Measurements from ENCODE around the gene BCKDHB.

BCKDHB gene

DNA sequence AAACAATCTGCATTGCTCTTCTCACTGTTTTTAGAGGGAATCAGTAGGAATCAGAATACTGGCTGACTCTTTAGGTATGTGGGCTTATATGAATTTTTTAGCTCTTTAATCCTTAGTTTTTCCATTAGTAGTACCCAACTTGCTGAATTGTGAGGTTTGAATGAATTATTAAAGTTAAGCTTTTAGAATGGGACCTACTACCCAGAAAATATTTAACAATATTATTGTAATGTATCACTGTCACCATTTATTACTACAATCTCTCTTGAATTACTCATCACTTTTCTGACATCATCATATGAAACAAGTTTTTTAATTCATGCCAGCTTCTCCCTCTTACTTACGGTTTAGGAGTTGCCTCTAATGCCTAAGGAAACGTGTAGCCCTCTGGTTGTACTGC is 212.7 kb downstream of the BCKDHB start:
- Histone ChIP-seq H3K4me2 (ENCODE audit: low read length) (no peak overlapping the region), H3K27me3 (ENCODE audit: control insufficient read depth, low read length) (no peaks in the 10 kb centered on the region)
- TF ChIP-seq CTCF (IDR thresholded peaks at IDR 0.05; ENCODE audit: low read depth, low read length, poor library complexity, severe bottlenecking), result no peak

GRCh38 chr6:80321011-80321410 is 214.5 kb downstream of the BCKDHB start:
- no peaks in the 10 kb centered on the region for H3F3A ChIP-seq (ENCODE audit: control insufficient read depth, insufficient read depth)
- H3K27me3 ChIP-seq (ENCODE audit: control insufficient read depth, low read length), result no peaks in the 10 kb centered on the region
- H3K4me3 ChIP-seq (ENCODE audit: low read length), result no peak overlapping the region
- no peaks in the 10 kb centered on the region for H3K79me2 ChIP-seq (ENCODE audit: control insufficient read depth, low read length)
- no peak overlapping the region for H3K27ac ChIP-seq (ENCODE audit: low read depth, low read length)
- no peak for TF ChIP-seq EZH2phosphoT487 (IDR thresholded peaks at IDR 0.05; ENCODE audit: borderline replicate concordance, low read length)
- TF ChIP-seq CTCF (IDR thresholded peaks at IDR 0.05; ENCODE audit: low read depth, low read length, poor library complexity, severe bottlenecking), result no peak
- H3K4me2 ChIP-seq (ENCODE audit: low read length), result no peak overlapping the region
- H3K36me3 ChIP-seq (ENCODE audit: control insufficient read depth, low read length), result no peaks in the 10 kb centered on the region
- H3K4me1 ChIP-seq (ENCODE audit: control insufficient read depth, low read length), result no peaks in the 10 kb centered on the region
- no peaks in the 10 kb centered on the region for H4K20me1 ChIP-seq (ENCODE audit: control insufficient read depth, insufficient read depth, low read depth, low read length)
- H3K9me2 ChIP-seq (replicated peaks; ENCODE audit: control insufficient read depth, low read length), result no peaks in the 10 kb centered on the region
- no peaks in the 10 kb centered on the region for H3K9me3 ChIP-seq (ENCODE audit: control insufficient read depth, insufficient read depth, low read length)

More for the DNA sequence above, 212.7 kb downstream of the BCKDHB start:
- H3K36me3 ChIP-seq (ENCODE audit: control insufficient read depth, low read length), result no peaks in the 10 kb centered on the region
- no peaks in the 10 kb centered on the region for H4K20me1 ChIP-seq (ENCODE audit: control insufficient read depth, insufficient read depth, low read depth, low read length)
- H3K4me3 ChIP-seq (ENCODE audit: low read length), result no peak overlapping the region
- no peaks in the 10 kb centered on the region for H3K9me2 ChIP-seq (replicated peaks; ENCODE audit: control insufficient read depth, low read length)
- no peaks in the 10 kb centered on the region for H3K4me1 ChIP-seq (ENCODE audit: control insufficient read depth, low read length)
- H3K27ac ChIP-seq (ENCODE audit: low read depth, low read length), result no peak overlapping the region
- no peaks in the 10 kb centered on the region for H3K79me2 ChIP-seq (ENCODE audit: control insufficient read depth, low read length)
- H3F3A ChIP-seq (ENCODE audit: control insufficient read depth, insufficient read depth), result no peaks in the 10 kb centered on the region
- H3K9me3 ChIP-seq (ENCODE audit: control insufficient read depth, insufficient read depth, low read length), result no peaks in the 10 kb centered on the region

DNA sequence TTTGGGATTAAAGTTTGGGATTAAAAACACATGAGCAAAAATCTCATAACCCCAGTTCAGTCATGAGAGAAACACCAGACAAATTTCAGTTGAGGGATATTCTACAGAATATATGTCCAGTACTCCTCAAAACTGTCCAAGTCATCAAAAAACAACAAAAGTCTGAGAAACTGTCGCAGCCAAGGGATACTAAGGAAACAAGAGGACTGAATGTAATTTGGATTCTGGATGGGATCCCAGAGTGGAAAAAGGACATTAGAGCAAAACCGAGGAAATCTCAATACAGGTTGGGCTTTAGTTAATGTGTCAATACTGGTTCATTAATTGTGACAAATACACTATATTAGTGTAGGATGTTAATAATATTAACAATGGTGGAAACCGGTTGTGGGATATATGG is 219.3 kb downstream of the BCKDHB start:
- H3K79me2 ChIP-seq (ENCODE audit: control insufficient read depth, low read length), result no peaks in the 10 kb centered on the region
- H3K4me3 ChIP-seq (ENCODE audit: low read length), result no peak overlapping the region
- H3K27me3 ChIP-seq (ENCODE audit: control insufficient read depth, low read length), result no peaks in the 10 kb centered on the region
- no peak overlapping the region for H3K4me2 ChIP-seq (ENCODE audit: low read length)
- H3K36me3 ChIP-seq (ENCODE audit: control insufficient read depth, low read length), result no peaks in the 10 kb centered on the region
- no peaks in the 10 kb centered on the region for H3K9me3 ChIP-seq (ENCODE audit: control insufficient read depth, insufficient read depth, low read length)
- H3F3A ChIP-seq (ENCODE audit: control insufficient read depth, insufficient read depth), result no peaks in the 10 kb centered on the region
- no peak overlapping the region for H3K27ac ChIP-seq (ENCODE audit: low read depth, low read length)
- no peaks in the 10 kb centered on the region for H4K20me1 ChIP-seq (ENCODE audit: control insufficient read depth, insufficient read depth, low read depth, low read length)
- no peaks in the 10 kb centered on the region for H3K9me2 ChIP-seq (replicated peaks; ENCODE audit: control insufficient read depth, low read length)
- no peak for TF ChIP-seq CTCF (IDR thresholded peaks at IDR 0.05; ENCODE audit: low read depth, low read length, poor library complexity, severe bottlenecking)
- no peak for TF ChIP-seq EZH2phosphoT487 (IDR thresholded peaks at IDR 0.05; ENCODE audit: borderline replicate concordance, low read length)
- H3K4me1 ChIP-seq (ENCODE audit: control insufficient read depth, low read length), result no peaks in the 10 kb centered on the region

- Histone ChIP-seq H3K4me2 (ENCODE audit: low read length) (no peak overlapping the region), H3F3A (ENCODE audit: control insufficient read depth, insufficient read depth) (no peaks in the 10 kb centered on the region), H3K9me3 (ENCODE audit: control insufficient read depth, insufficient read depth, low read length) (no peaks in the 10 kb centered on the region), H3K9me2 (replicated peaks; ENCODE audit: control insufficient read depth, low read length) (no peaks in the 10 kb centered on the region), H3K36me3 (ENCODE audit: control insufficient read depth, low read length) (no peaks in the 10 kb centered on the region), H3K4me1 (ENCODE audit: control insufficient read depth, low read length) (no peaks in the 10 kb centered on the region), H3K79me2 (ENCODE audit: control insufficient read depth, low read length) (no peaks in the 10 kb centered on the region), H3K27me3 (ENCODE audit: control insufficient read depth, low read length) (no peaks in the 10 kb centered on the region), H4K20me1 (ENCODE audit: control insufficient read depth, insufficient read depth, low read depth, low read length) (no peaks in the 10 kb centered on the region), H3K4me3 (ENCODE audit: low read length) (no peak overlapping the region), H3K27ac (ENCODE audit: low read depth, low read length) (no peak overlapping the region)
- TF ChIP-seq EZH2phosphoT487 (IDR thresholded peaks at IDR 0.05; ENCODE audit: borderline replicate concordance, low read length), result no peak
- TF ChIP-seq CTCF (IDR thresholded peaks at IDR 0.05; ENCODE audit: low read depth, low read length, poor library complexity, severe bottlenecking), result no peak
These were observed 222.2 kb downstream of the BCKDHB start for GRCh38 chr6:80328652-80329051.

All from DOHH2 (cell line).